Small intestine (tissue), 7 donors: Measurements from ENCODE around the gene SLC25A51. TPM values are rescaled to one million over a fixed set of nuclear protein-coding genes. Genes with fewer than 3 reads are reported as not detected.

Experiments
- DNase-seq, 2 donors: peaks; one replicate each; pipeline versions ENCODE4 v3.0.0 to v3.0.0-alpha.2; 2013
- FAIRE-seq: peaks from 2 replicates; lab custom pipeline; 2012; peaks lifted over from hg19 to GRCh38; lab: Jason Lieb, UNC
- H3K27ac ChIP-seq, 3 donors: one replicate each; pipeline ENCODE4 v1.5.1; 2013; ENCODE audit warnings: low read length in 2 of 3, mild to moderate bottlenecking in 2 of 3, control low read depth in 1 of 3, inconsistent platforms in 1 of 3, low read depth in 1 of 3, moderate library complexity in 1 of 3
- H3K27me3 ChIP-seq, 3 donors: one replicate each; pipeline ENCODE4 v1.6.1; 2013; ENCODE audit warnings: low read length in 3 of 3, inconsistent platforms in 1 of 3; ENCODE audit not compliant: control insufficient read depth in 3 of 3, insufficient read depth in 3 of 3
- H3K36me3 ChIP-seq, 3 donors: one replicate each; pipeline ENCODE4 v1.6.1; 2013; ENCODE audit warnings: low read length in 3 of 3, inconsistent platforms in 1 of 3, low read depth in 1 of 3, mild to moderate bottlenecking in 1 of 3, moderate library complexity in 1 of 3; ENCODE audit not compliant: control insufficient read depth in 3 of 3, insufficient read depth in 2 of 3
- H3K4me1 ChIP-seq, 3 donors: one replicate each; pipeline ENCODE4 v1.6.1; 2013; ENCODE audit warnings: low read length in 2 of 3, inconsistent platforms in 1 of 3, low read depth in 1 of 3, mild to moderate bottlenecking in 1 of 3, moderate library complexity in 1 of 3; ENCODE audit not compliant: control insufficient read depth in 3 of 3, insufficient read depth in 2 of 3
- H3K4me3 ChIP-seq, 3 donors: one replicate each; pipeline ENCODE4 v1.5.1; 2013; ENCODE audit warnings: low read length in 3 of 3, control low read depth in 1 of 3, inconsistent platforms in 1 of 3, low read depth in 1 of 3, mild to moderate bottlenecking in 1 of 3, moderate library complexity in 1 of 3
- H3K9me3 ChIP-seq, 2 donors: one replicate each; pipeline ENCODE4 v1.6.1; 2013; ENCODE audit warnings: low read depth in 1 of 2, low read length in 1 of 2; ENCODE audit not compliant: control insufficient read depth in 2 of 2, insufficient read depth in 1 of 2
- WGBS, 3 donors: extraction: QIAGEN DNeasy Blood & Tissue Kit; methylation state at CpG; one replicate each; pipeline ENCODE4 v1.1.7; 2013; 5-methylcytosine and 5-hydroxymethylcytosine counted together
- polyA plus RNA-seq, 4 donors: library from polyadenylated mRNA; stranded (reverse) in 3 of 4; unstranded in 1 of 4; fragments of 200-250 nt in 3 of 4; fragments of 120-200 nt in 1 of 4; gene quantifications; one replicate each; pipeline versions ENCODE4 v1.2.1 to v1.2.3, GENCODE V29; 2013
- donor health status: healthy with polysubstance abuse.
- donor health status: control.
- donor health status: control.
- donor health status: Bipolar disorder and iron deficiency.
- donor health status: healthy.

Gene SLC25A51
- polyA plus RNA-seq, 4 donors = 9.2 to 20.0 (median 13.2) TPM

- peaks cover 0 to 16% (median 0%) of the 10 kb centered on the region in 3 donors for H3K4me1 ChIP-seq
- WGBS, 3 donors = 95 to 98% (median 96%) methylated on average over 5 of the region's 5 CpGs
Measured at GRCh38 chr9:37931592-37931991, 27.7 kb upstream of the SLC25A51 start.

GRCh38 chr9:37929441-37929895, 25.5 kb upstream of the SLC25A51 start:
- 73 to 89% (median 75%) methylated on average over 11 of the region's 11 CpGs for WGBS, 3 donors
- FAIRE-seq (no peak), DNase-seq (no peak)
- Histone ChIP-seq H3K36me3 (peaks cover 0 to 53% (median 0%) of the 10 kb centered on the region in 3 donors), H3K27ac (no peak overlapping the region), H3K27me3 (no peaks in the 10 kb centered on the region), H3K9me3 (no peaks in the 10 kb centered on the region), H3K4me3 (no peak overlapping the region), H3K4me1 (peaks cover 0 to 19% (median 0%) of the 10 kb centered on the region in 3 donors)

More at GRCh38 chr9:37931592-37931991, 27.7 kb upstream of the SLC25A51 start:
- DNase-seq (no peak), FAIRE-seq (no peak)
- no peaks in the 10 kb centered on the region for H3K9me3 ChIP-seq
- H3K27me3 ChIP-seq = no peaks in the 10 kb centered on the region
- no peak overlapping the region for H3K27ac ChIP-seq
- no peak overlapping the region for H3K4me3 ChIP-seq
- H3K36me3 ChIP-seq = peaks cover 0 to 44% (median 0%) of the 10 kb centered on the region in 3 donors

- H3K27ac ChIP-seq = no peak overlapping the region
- H3K27me3 ChIP-seq = no peaks in the 10 kb centered on the region
- H3K9me3 ChIP-seq = no peaks in the 10 kb centered on the region
- H3K36me3 ChIP-seq = peaks cover 0 to 50% (median 0%) of the 10 kb centered on the region in 3 donors
- no peak for FAIRE-seq
- H3K4me1 ChIP-seq = peaks cover 0 to 25% (median 0%) of the 10 kb centered on the region in 3 donors
- H3K4me3 ChIP-seq = no peak overlapping the region
- WGBS, 3 donors = 86 to 92% (median 89%) methylated on average over 19 to 20 of the region's 20 CpGs
- DNase-seq = no peak
Measured at GRCh38 chr9:37928552-37929430, 24.9 kb upstream of the SLC25A51 start.

GRCh38 chr9:37927601-37928551, 23.9 kb upstream of the SLC25A51 start:
- no peak for FAIRE-seq

GRCh38 chr9:37927132-37927531, 23.2 kb upstream of the SLC25A51 start:
- no peak for FAIRE-seq
- WGBS, 3 donors = 30 to 53% (median 43%) methylated on average over 9 of the region's 9 CpGs

More at GRCh38 chr9:37927601-37928551, 23.9 kb upstream of the SLC25A51 start:
- peaks cover 0 to 34% (median 0%) of the 10 kb centered on the region in 3 donors for H3K4me1 ChIP-seq
- peak overlapping the region in 1 of 3 donors; percentile 46 for H3K27ac ChIP-seq
- H3K36me3 ChIP-seq = peaks cover 0 to 52% (median 0%) of the 10 kb centered on the region in 3 donors
- no peaks in the 10 kb centered on the region for H3K9me3 ChIP-seq
- DNase-seq = peak; percentile 51 to 80
- H3K27me3 ChIP-seq = no peaks in the 10 kb centered on the region
- WGBS, 3 donors = 71 to 76% (median 73%) methylated on average over 13 of the region's 13 CpGs
- H3K4me3 ChIP-seq = no peak overlapping the region

GRCh38 chr9:37926737-37927118, 22.8 kb upstream of the SLC25A51 start:
- no peaks in the 10 kb centered on the region for H3K27me3 ChIP-seq
- peaks cover 0 to 53% (median 0%) of the 10 kb centered on the region in 3 donors for H3K36me3 ChIP-seq
- 75 to 81% (median 77%) methylated on average over 1 of the region's 1 CpG for WGBS, 3 donors
- FAIRE-seq = no peak
- H3K27ac ChIP-seq = peak overlapping the region in 1 of 3 donors; percentile 46
- no peaks in the 10 kb centered on the region for H3K9me3 ChIP-seq
- no peak overlapping the region for H3K4me3 ChIP-seq
- peaks cover 0 to 45% (median 0%) of the 10 kb centered on the region in 3 donors for H3K4me1 ChIP-seq
- no peak for DNase-seq

More at GRCh38 chr9:37927132-37927531, 23.2 kb upstream of the SLC25A51 start:
- H3K27ac ChIP-seq = peak overlapping the region in 1 of 3 donors; percentile 46
- DNase-seq = no peak
- H3K36me3 ChIP-seq = peaks cover 0 to 50% (median 0%) of the 10 kb centered on the region in 3 donors
- H3K27me3 ChIP-seq = no peaks in the 10 kb centered on the region
- no peak overlapping the region for H3K4me3 ChIP-seq
- H3K9me3 ChIP-seq = no peaks in the 10 kb centered on the region
- peaks cover 0 to 41% (median 0%) of the 10 kb centered on the region in 3 donors for H3K4me1 ChIP-seq

- 83 to 90% (median 85%) methylated on average over 15 of the region's 15 CpGs for WGBS, 3 donors
- Histone ChIP-seq H3K27ac (no peak overlapping the region), H3K36me3 (peaks cover 0 to 58% (median 0%) of the 10 kb centered on the region in 3 donors), H3K9me3 (no peaks in the 10 kb centered on the region), H3K27me3 (no peaks in the 10 kb centered on the region), H3K4me1 (peaks cover 0 to 45% (median 0%) of the 10 kb centered on the region in 3 donors), H3K4me3 (no peak overlapping the region)
- FAIRE-seq = no peak
- no peak for DNase-seq
Measured at GRCh38 chr9:37925786-37926736, 22.1 kb upstream of the SLC25A51 start.
